Glomerular endothelial cell (primary cell): ENCODE results near the gene RPL3. TPM values are rescaled to one million over a fixed set of nuclear protein-coding genes. Genes with fewer than 3 reads are reported as not detected.

Experiments used
- DNase-seq: peaks from one replicate; pipeline ENCODE4 v3.0.0-alpha.2; 2011; ENCODE audit warnings: low read depth, low spot score; ENCODE audit errors: extremely low read depth
- total RNA-seq: library from RNA; depleted of rRNA; stranded (reverse); fragments of >200 nt; gene quantifications from 2 replicates; pipeline ENCODE4 v1.2.3, GENCODE V29; 2015

RPL3 gene
- total RNA-seq, 1 donor from 2014 or later: 1,628 TPM

- DNase-seq: no peak
These were observed 18.3 kb downstream of the RPL3 start for GRCh38 chr22:39301108-39301507.

GRCh38 chr22:39300186-39300830, 19.1 kb downstream of the RPL3 start:
- no peak for DNase-seq

GRCh38 chr22:39299829-39300178, 19.6 kb downstream of the RPL3 start:
- DNase-seq: no peak

GRCh38 chr22:39298241-39298987, 21.0 kb downstream of the RPL3 start:
- no peak for DNase-seq

GRCh38 chr22:39297490-39298240, 21.8 kb downstream of the RPL3 start:
- DNase-seq: no peak

- DNase-seq: no peak
These were observed 22.4 kb downstream of the RPL3 start for GRCh38 chr22:39296981-39297489.

- no peak for DNase-seq
These were observed 22.9 kb downstream of the RPL3 start for GRCh38 chr22:39296535-39296934.

GRCh38 chr22:39294571-39295468, 24.6 kb downstream of the RPL3 start:
- DNase-seq: no peak

- no peak for DNase-seq
These were observed 25.6 kb downstream of the RPL3 start for GRCh38 chr22:39293766-39294368.

- DNase-seq: peak; percentile 78
These were observed 26.8 kb downstream of the RPL3 start for GRCh38 chr22:39292561-39293074.

GRCh38 chr22:39292031-39292462, 27.4 kb downstream of the RPL3 start:
- no peak for DNase-seq

- no peak for DNase-seq
These were observed 27.9 kb downstream of the RPL3 start for GRCh38 chr22:39291523-39291922.

- DNase-seq: no peak
These were observed 28.7 kb downstream of the RPL3 start for GRCh38 chr22:39290724-39291161.

GRCh38 chr22:39289975-39290720, 29.3 kb downstream of the RPL3 start:
- no peak for DNase-seq

- no peak for DNase-seq
These were observed 29.9 kb downstream of the RPL3 start for GRCh38 chr22:39289533-39289932.

GRCh38 chr22:39288135-39288898, 31.1 kb downstream of the RPL3 start:
- DNase-seq: no peak

- DNase-seq: no peak
These were observed 32.2 kb downstream of the RPL3 start for GRCh38 chr22:39287076-39287725.

GRCh38 chr22:39284983-39285382, 34.4 kb downstream of the RPL3 start:
- no peak for DNase-seq
